A549 (cell line): ENCODE measurements around the gene RING1.

Experiments used
- CTCF ChIP-seq: fragments of >200 bp; sonication (Bioruptor Twin); formaldehyde crosslinking; IDR thresholded peaks from 3 replicates; pipeline ENCODE4 v1.5.1; 2016
- ZNF302 ChIP-seq: fragments of 250-450 bp; sonication (Bioruptor Pico); IDR thresholded peaks from 2 replicates; pipeline ENCODE4 v1.9.0; 2021; ENCODE audit warnings: inconsistent platforms, mild to moderate bottlenecking, moderate library complexity

DNA sequence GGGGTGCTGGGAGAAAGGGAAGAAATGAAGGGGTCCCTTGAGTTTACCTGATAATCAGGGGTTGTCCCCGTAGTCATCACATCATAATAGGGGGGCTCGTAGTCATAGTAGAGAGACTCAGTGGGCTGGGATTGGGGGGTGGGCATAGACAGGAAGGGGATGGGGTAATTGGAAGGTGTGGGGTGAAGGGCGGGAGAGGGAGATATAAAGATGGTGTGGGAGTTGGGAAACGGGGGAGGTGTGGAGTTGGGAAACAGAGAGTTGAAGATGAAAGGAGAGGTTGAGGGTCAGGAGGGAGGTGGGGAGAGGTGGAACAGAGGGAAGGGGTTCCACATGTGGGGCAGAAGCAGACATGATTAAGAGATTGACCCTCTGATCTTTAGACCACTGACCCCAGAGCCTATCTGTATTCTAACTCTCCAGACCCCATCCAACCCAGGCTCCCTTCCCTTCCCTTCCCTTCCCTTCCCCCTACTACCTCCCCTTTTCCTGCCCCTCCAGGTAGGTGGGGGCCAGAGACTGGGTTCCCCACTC lies 22.6 kb upstream of the RING1 start:
- no peak for TF ChIP-seq CTCF
- no peak for TF ChIP-seq ZNF302
